ENCODE measurements around the gene FSTL3. TPM values are rescaled to one million over a fixed set of nuclear protein-coding genes. Genes with fewer than 3 reads are reported as not detected.

The FSTL3 gene
- total RNA-seq, 1 experiment from 2014 or later, result 29.1 TPM

GRCh38 chr19:639253-640160 lies 36.7 kb upstream of the FSTL3 start, which contains the start of gene FGF22:
Gene FGF22 (plus strand): TSS chr19:639879. CDS start chr19:639926, 47 bp downstream.
- Histone ChIP-seq H3K36me3 (ENCODE audit: control insufficient read depth in 1 of 2, insufficient read depth in 2 of 2, low read length in 2 of 2) (no peaks in the 10 kb centered on the region), H3K4me2 (ENCODE audit: low read length) (peak within 1 kb of the TSS; percentile 89), H3K27me3 (ENCODE audit: insufficient read depth, low read length) (no peaks in the 10 kb centered on the region), H3K9me2 (ENCODE audit: insufficient read depth) (no peaks in the 10 kb centered on the region), H3K4me3 (replicated peaks in 1 of 2; ENCODE audit: low read depth in 1 of 2, low read length in 2 of 2) (peak within 1 kb of the TSS; percentile 37 to 57), H3K9me3 (ENCODE audit: control insufficient read depth in 1 of 2, insufficient read depth in 1 of 2, low read depth in 1 of 2, low read length in 2 of 2) (no peaks in the 10 kb centered on the region), H3K27ac (ENCODE audit: low read depth, low read length) (0 out of 2 replicates have a peak within 1 kb of the TSS, but pooled peaks have one; percentile 5), H3K9ac (ENCODE audit: low read length) (peak within 1 kb of the TSS; percentile 57), H4K20me1 (ENCODE audit: insufficient read depth) (no peaks in the 10 kb centered on the region), H3K4me1 (ENCODE audit: control insufficient read depth in 1 of 2, insufficient read depth in 2 of 2, low read length in 2 of 2) (peaks cover 2 to 18% of the 10 kb centered on the region in 2 experiments; a peak in 3 of 4 replicates), H3K79me2 (ENCODE audit: insufficient read depth, low read length) (no peaks in the 10 kb centered on the region), H2AFZ (ENCODE audit: low read depth, low read length, poor library complexity, severe bottlenecking) (peak within 1 kb of the TSS; percentile 78)
- RAD21 ChIA-PET (ENCODE audit: low non-redundant PET in 1 of 2, low total read pairs in 2 of 2, uncharacterized antibody in 2 of 2, unreplicated experiment in 2 of 2), result no interaction called here
- intact Hi-C loops (cut with micrococcal nuclease), result no loop called here
- DNase-seq (ENCODE audit: low read depth, low spot score) (peak; percentile 68), ATAC-seq (peak; percentile 94)
- BruUV-seq (replicated peaks), result no TSS peak
- CTCF ChIA-PET, result no interaction called here
- POLR2A ChIA-PET, result no interaction called here
- no peak for TF ChIP-seq ELF1 (IDR thresholded peaks at IDR 0.05; ENCODE audit: borderline replicate concordance, low read depth)
- no peak for TF ChIP-seq RAD21 (IDR thresholded peaks at IDR 0.05; ENCODE audit: low read depth)
- TF ChIP-seq REST (IDR thresholded peaks at IDR 0.05; ENCODE audit: low read depth), result no peak
- no peak for TF ChIP-seq POLR2A (IDR thresholded peaks at IDR 0.05; ENCODE audit: borderline replicate concordance, extremely low read depth, insufficient read depth, insufficient read length)
- TF ChIP-seq CEBPB (IDR thresholded peaks at IDR 0.05; ENCODE audit: low read depth), result no peak
- TF ChIP-seq ZNF274 (IDR thresholded peaks at IDR 0.05; ENCODE audit: low read depth, low read length), result no peak
- TF ChIP-seq SP1 (IDR thresholded peaks at IDR 0.05; ENCODE audit: low read depth), result peak; percentile 51
- no peak for TF ChIP-seq EZH2 (IDR thresholded peaks at IDR 0.05)
- no peak for TF ChIP-seq SIN3A (IDR thresholded peaks at IDR 0.05; ENCODE audit: low read depth)
- peak; percentile 54; the same call in 1 of the 2 replicates for TF ChIP-seq MAX (IDR thresholded peaks at IDR 0.05)
- TF ChIP-seq ATF3 (IDR thresholded peaks at IDR 0.05), result no peak
- TF ChIP-seq FOSL1 (IDR thresholded peaks at IDR 0.05; ENCODE audit: low read depth), result no peak
- TF ChIP-seq ZFX (IDR thresholded peaks at IDR 0.05), result 0 out of 2 replicates have a peak, but pooled peaks have one; percentile 25
- TF ChIP-seq CBX3 (IDR thresholded peaks at IDR 0.05; ENCODE audit: low read depth), result no peak
- TF ChIP-seq TCF7L2 (IDR thresholded peaks at IDR 0.05; ENCODE audit: borderline replicate concordance, extremely low read depth, insufficient read depth, insufficient read length), result no peak
- peak; percentile 91 for TF ChIP-seq EGR1 (IDR thresholded peaks at IDR 0.05; ENCODE audit: low read depth)
- TF ChIP-seq YY1 (IDR thresholded peaks at IDR 0.05; ENCODE audit: extremely low read depth, insufficient replicate concordance, low read depth, low read length), result no peak
- no peak for TF ChIP-seq EZH2phosphoT487 (IDR thresholded peaks at IDR 0.05; ENCODE audit: borderline replicate concordance)
- TF ChIP-seq JUND (IDR thresholded peaks at IDR 0.05), result no peak
- TF ChIP-seq POLR2AphosphoS5 (IDR thresholded peaks at IDR 0.05; ENCODE audit: low read depth, low read length), result peak; percentile 31; the same call in 1 of the 2 replicates
- no peak for TF ChIP-seq CTCF (IDR thresholded peaks at IDR 0.05 in 2 of 3, conservative IDR thresholded peaks at IDR 0.05 in 1 of 3; ENCODE audit: borderline replicate concordance in 1 of 3, insufficient read depth in 1 of 3, low read depth in 2 of 3, low read length in 2 of 3)
- no peak for TF ChIP-seq SRF (IDR thresholded peaks at IDR 0.05; ENCODE audit: low read depth)
